Bronchial epithelial cell (primary cell): Measurements from ENCODE around the gene MICALL1. TPM values are rescaled to one million over a fixed set of nuclear protein-coding genes. Genes with fewer than 3 reads are reported as not detected.
"Not testable (repeated sequence)": the region's sequence is repeated elsewhere in the genome, so short reads cannot be mapped to it uniquely, and the experiment has no call there.

ENCODE experiments used
- DNase-seq: peaks from one replicate; pipeline ENCODE4 v3.0.0-alpha.2; 2010; ENCODE audit warnings: low read depth
- FAIRE-seq: peaks from 2 replicates; lab custom pipeline; 2011; peaks lifted over from hg19 to GRCh38; lab: Jason Lieb, UNC
- H3K27me3 ChIP-seq: 2 replicates; pipeline ENCODE4 v1.5.1; 2011; ENCODE audit warnings: low read length; ENCODE audit not compliant: control insufficient read depth, insufficient read depth
- H3K36me3 ChIP-seq: 2 replicates; pipeline ENCODE4 v1.5.1; 2011; ENCODE audit warnings: low read length; ENCODE audit not compliant: control insufficient read depth, insufficient read depth
- H3K4me3 ChIP-seq: 2 replicates; pipeline ENCODE4 v1.5.1; 2011; ENCODE audit warnings: mild to moderate bottlenecking, low read depth, low read length, control low read depth
- total RNA-seq: library from RNA; depleted of rRNA; stranded (reverse); fragments of >200 nt; gene quantifications from 2 replicates; pipeline ENCODE4 v1.2.1, GENCODE V29; 2014
- TF ChIP-seq, protein P1 (sequence below): IDR thresholded peaks from 2 replicates; pipeline ENCODE4 v1.5.1; 2011; ENCODE audit warnings: mild to moderate bottlenecking, moderate library complexity, low read length, control low read depth, inconsistent platforms; ENCODE audit not compliant: insufficient read depth, severe bottlenecking

MICALL1 gene
- total RNA-seq, 1 donor from 2014 or later = 143 TPM

- FAIRE-seq (no peak), DNase-seq (no peak)
- TF ChIP-seq, protein P1, sequence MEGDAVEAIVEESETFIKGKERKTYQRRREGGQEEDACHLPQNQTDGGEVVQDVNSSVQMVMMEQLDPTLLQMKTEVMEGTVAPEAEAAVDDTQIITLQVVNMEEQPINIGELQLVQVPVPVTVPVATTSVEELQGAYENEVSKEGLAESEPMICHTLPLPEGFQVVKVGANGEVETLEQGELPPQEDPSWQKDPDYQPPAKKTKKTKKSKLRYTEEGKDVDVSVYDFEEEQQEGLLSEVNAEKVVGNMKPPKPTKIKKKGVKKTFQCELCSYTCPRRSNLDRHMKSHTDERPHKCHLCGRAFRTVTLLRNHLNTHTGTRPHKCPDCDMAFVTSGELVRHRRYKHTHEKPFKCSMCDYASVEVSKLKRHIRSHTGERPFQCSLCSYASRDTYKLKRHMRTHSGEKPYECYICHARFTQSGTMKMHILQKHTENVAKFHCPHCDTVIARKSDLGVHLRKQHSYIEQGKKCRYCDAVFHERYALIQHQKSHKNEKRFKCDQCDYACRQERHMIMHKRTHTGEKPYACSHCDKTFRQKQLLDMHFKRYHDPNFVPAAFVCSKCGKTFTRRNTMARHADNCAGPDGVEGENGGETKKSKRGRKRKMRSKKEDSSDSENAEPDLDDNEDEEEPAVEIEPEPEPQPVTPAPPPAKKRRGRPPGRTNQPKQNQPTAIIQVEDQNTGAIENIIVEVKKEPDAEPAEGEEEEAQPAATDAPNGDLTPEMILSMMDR = no peak
- Histone ChIP-seq H3K27me3 (no peaks in the 10 kb centered on the region), H3K4me3 (no peak overlapping the region), H3K36me3 (peaks cover 24% of the 10 kb centered on the region)
Measured at GRCh38 chr22:37954686-37955085, 48.6 kb downstream of the MICALL1 start.

GRCh38 chr22:37955825-37956397, 49.8 kb downstream of the MICALL1 start:
- H3K27me3 ChIP-seq, H3K4me3 ChIP-seq, DNase-seq, FAIRE-seq: not testable (repeated sequence)
- H3K36me3 ChIP-seq = peaks cover 25% of the 10 kb centered on the region

GRCh38 chr22:37957232-37957631, 51.1 kb downstream of the MICALL1 start:
- no peak for DNase-seq
- no peaks in the 10 kb centered on the region for H3K27me3 ChIP-seq
- TF ChIP-seq, protein P1 = no peak
- FAIRE-seq = no peak
- peaks cover 33% of the 10 kb centered on the region for H3K36me3 ChIP-seq
- no peak overlapping the region for H3K4me3 ChIP-seq

DNA sequence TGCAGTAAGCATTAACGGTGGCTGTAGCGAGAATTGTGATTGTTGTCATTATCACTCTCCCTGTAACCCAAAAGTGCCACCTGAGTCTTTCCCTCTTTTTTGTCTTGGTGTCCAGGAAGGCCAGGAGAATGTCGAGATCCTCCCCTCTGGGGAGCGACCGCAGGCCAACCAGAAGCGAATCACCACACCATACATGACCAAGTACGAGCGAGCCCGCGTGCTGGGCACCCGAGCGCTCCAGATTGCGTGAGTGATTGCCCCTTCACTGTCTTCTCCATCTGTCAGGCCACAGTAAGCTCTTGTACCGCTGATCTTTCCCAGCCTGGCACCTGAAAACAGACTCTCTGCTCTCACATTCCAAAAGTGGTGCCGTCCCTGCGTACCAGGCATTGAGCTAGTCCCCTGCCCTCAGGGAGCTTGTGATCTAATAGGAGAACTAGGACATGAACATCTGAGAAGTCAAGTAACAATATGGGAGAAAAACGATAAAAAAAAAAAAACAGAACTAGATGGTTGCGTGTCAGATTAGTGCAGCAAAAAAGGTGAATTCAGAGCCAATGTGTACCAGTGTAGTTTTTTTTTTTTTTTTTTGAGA, 53.2 kb downstream of the MICALL1 start:
- DNase-seq (no peak), FAIRE-seq (peak; percentile 23)
- TF ChIP-seq, protein P1 = no peak
- H3K4me3 ChIP-seq = no peak overlapping the region
- no peaks in the 10 kb centered on the region for H3K27me3 ChIP-seq
- H3K36me3 ChIP-seq = peaks cover 39% of the 10 kb centered on the region

GRCh38 chr22:37961062-37961461, 55.0 kb downstream of the MICALL1 start:
- Histone ChIP-seq H3K36me3 (peaks cover 41% of the 10 kb centered on the region), H3K4me3 (no peak overlapping the region), H3K27me3 (no peaks in the 10 kb centered on the region)
- TF ChIP-seq, protein P1 = no peak
- no peak for FAIRE-seq
- no peak for DNase-seq

DNA sequence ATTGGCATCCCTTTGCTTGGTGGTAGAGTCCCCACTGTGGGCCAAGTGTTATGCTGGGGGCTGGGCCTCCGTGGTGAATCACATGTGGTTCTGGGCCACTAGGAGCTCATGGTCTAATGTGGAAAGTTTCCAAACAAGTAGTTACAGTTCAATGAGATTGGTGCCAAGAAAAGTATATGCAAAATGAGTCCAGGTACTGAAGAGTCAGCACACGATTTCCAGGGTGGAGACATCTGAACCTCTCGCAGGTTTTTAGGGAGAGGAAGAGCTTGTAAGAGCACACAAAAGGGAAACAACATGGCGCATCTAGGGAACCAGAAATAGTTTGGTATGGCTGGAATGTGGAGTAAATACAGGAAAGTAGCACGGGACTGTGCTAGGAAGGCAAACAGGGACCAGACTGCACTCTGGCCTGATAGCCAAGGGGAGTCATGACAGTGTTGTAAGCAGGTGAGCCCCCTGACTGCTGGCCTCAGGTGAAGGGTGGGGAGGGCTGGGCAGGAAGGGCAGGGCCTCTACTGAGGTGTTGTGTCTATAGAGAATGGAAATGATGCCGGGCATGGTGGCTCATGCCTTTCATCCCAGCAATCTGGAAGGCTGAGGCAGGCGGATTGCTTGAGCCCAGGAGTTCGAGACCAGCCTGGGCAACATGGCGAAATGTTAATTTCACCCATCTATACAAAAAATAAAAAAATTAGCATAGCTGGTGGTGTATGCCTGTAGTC, 60.0 kb downstream of the MICALL1 start:
- TF ChIP-seq, protein P1 = no peak
- H3K27me3 ChIP-seq = no peaks in the 10 kb centered on the region
- H3K36me3 ChIP-seq = peaks cover 33% of the 10 kb centered on the region
- DNase-seq (no peak), FAIRE-seq (peak; percentile 36)
- no peak overlapping the region for H3K4me3 ChIP-seq
